Activated CD8-positive, alpha-beta memory T cell treated with anti-CD3 and anti-CD28 coated beads for 4 hours (primary cell): ENCODE data around the gene SLC25A14.

Experiments
- DNase-seq, 2 donors: peaks; one replicate each; pipeline ENCODE4 v3.0.0-alpha.2; 2020; ENCODE audit warnings: low read depth in 2 of 2

The SLC25A14 gene

GRCh38 chrX:130378024-130378669 lies 38.4 kb downstream of the SLC25A14 start:
- no peak for DNase-seq

- no peak for DNase-seq
Observed at GRCh38 chrX:130385520-130385919, 45.8 kb downstream of the SLC25A14 start, which contains the start of gene GPR119. GPR119 (minus strand) TSS chrX:130385674; CDS start chrX:130385447, 227 bp downstream.

GRCh38 chrX:130386408-130386808 lies 46.7 kb downstream of the SLC25A14 start:
- no peak for DNase-seq

GRCh38 chrX:130393451-130394074 lies 53.8 kb downstream of the SLC25A14 start:
- no peak for DNase-seq

- no peak for DNase-seq
Observed at GRCh38 chrX:130395341-130395740, 55.6 kb downstream of the SLC25A14 start.

- DNase-seq = peak; percentile 27 to 44
Observed at GRCh38 chrX:130401415-130402207, 61.9 kb downstream of the SLC25A14 start, which contains the start of gene RBMX2. RBMX2 (plus strand) TSS chrX:130401987; CDS start chrX:130402033, 46 bp downstream.

- DNase-seq = no peak
Observed at GRCh38 chrX:130402208-130402684, 62.5 kb downstream of the SLC25A14 start.

GRCh38 chrX:130413415-130413814 lies 73.7 kb downstream of the SLC25A14 start:
- no peak for DNase-seq

GRCh38 chrX:130414800-130415199 lies 75.1 kb downstream of the SLC25A14 start:
- DNase-seq = no peak

- no peak for DNase-seq
Observed at GRCh38 chrX:130415201-130415600, 75.5 kb downstream of the SLC25A14 start.

- DNase-seq = no peak
Observed at GRCh38 chrX:130416785-130417184, 77.1 kb downstream of the SLC25A14 start.

GRCh38 chrX:130418066-130418465 lies 78.3 kb downstream of the SLC25A14 start:
- DNase-seq = no peak

GRCh38 chrX:130418740-130419139 lies 79.0 kb downstream of the SLC25A14 start:
- DNase-seq = no peak

- no peak for DNase-seq
Observed at GRCh38 chrX:130419263-130419662, 79.5 kb downstream of the SLC25A14 start.
